Stimulated activated CD8-positive, alpha-beta memory T cell treated with anti-CD3 and anti-CD28 coated beads, Interleukin-7, amount 100 ng/mL, for 48 hours (primary cell): ENCODE measurements around the gene CD34.

ENCODE experiments used
- DNase-seq, 2 donors: peaks; one replicate each; pipeline ENCODE4 v3.0.0-alpha.2; 2020; ENCODE audit warnings: low read depth in 1 of 2; ENCODE audit errors: extremely low read depth in 1 of 2

The CD34 gene

GRCh38 chr1:207901041-207901653 lies 9.8 kb downstream of the CD34 start:
- no peak for DNase-seq

GRCh38 chr1:207898836-207899235 lies 12.1 kb downstream of the CD34 start:
- DNase-seq, result no peak

GRCh38 chr1:207898260-207898659 lies 12.7 kb downstream of the CD34 start:
- no peak for DNase-seq

GRCh38 chr1:207897188-207897587 lies 13.7 kb downstream of the CD34 start:
- no peak for DNase-seq

- DNase-seq, result no peak
Observed at GRCh38 chr1:207896547-207896946, 14.4 kb downstream of the CD34 start.

- no peak for DNase-seq
Observed at GRCh38 chr1:207894704-207895103, 16.2 kb downstream of the CD34 start.

- DNase-seq, result no peak
Observed at GRCh38 chr1:207893737-207894582, 17.0 kb downstream of the CD34 start.

GRCh38 chr1:207892764-207893163 lies 18.2 kb downstream of the CD34 start:
- DNase-seq, result no peak

DNA sequence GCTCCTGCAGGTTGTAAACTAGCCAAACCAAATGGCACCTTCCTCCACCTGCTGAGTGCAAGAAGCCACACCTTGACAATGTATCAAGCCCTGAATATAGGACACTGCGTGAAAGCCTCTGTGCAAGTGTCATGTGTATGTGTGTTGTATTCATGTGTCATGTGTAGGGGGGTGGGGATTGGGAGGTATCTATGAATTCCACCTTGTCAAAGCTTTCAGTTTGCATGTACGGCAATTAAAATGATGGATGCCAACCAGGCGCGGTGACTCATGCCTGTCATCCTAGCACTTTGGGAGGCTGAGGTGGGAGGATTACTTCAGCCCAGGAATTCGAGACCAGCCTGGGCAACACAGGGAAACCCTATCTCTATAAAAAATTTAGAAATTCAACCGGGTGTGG lies 19.8 kb downstream of the CD34 start:
- no peak for DNase-seq

DNA sequence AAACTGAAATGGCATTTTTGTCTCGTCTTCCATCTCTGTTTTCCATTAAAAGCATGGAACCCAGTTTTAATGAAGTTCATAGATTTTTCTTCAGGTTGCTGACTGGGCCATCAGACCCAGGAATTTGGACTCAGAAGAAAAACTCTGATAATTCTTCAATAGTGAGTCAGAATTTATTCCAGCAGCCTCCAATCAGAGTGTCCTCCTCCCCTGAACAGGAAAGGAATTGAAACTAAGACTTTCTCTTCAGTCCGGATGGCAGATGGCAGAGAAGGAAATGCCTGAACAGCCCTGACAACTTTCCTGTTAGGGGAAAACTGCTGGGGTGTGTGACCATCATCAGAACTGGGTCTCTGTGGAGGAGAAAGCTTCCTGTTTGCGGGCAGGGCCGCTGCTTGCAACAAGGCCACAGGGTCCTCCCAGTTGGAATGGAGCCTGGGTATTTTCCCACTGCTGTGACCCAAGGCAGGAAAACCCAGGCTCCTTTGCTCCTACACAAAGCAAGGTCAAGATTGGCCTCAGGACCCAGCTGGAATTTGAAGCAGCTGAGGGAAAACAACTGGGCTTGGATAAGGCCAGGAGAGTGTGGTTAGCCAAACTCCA lies 20.7 kb downstream of the CD34 start:
- DNase-seq, result no peak

- DNase-seq, result no peak
Observed at GRCh38 chr1:207888652-207889051, 22.3 kb downstream of the CD34 start.

GRCh38 chr1:207887542-207888201 lies 23.3 kb downstream of the CD34 start:
- no peak for DNase-seq

DNA sequence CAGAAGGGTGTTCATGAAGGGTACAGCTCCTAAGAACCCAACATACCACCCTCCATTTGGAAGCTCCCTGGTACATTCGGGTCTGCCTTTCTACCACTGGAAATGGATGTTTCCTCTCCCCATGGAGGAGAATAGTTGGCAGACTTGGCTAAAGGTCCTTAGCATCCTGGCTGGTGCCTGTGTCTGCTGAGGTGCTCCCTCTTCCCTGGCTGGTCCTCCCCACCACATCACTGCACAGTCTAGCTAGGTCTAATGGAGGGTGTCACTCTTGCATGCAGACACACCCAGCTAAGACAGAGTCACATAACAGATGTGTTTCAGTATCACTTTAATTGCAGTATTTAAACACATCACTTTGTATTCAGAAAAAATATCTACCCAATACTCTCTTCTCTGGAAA lies 24.7 kb downstream of the CD34 start:
- no peak for DNase-seq

GRCh38 chr1:207885129-207886032 lies 25.5 kb downstream of the CD34 start:
- DNase-seq, result peak in 1 of 2 donors; percentile 51

GRCh38 chr1:207884266-207885029 lies 26.5 kb downstream of the CD34 start:
- no peak for DNase-seq

GRCh38 chr1:207883660-207884250 lies 27.2 kb downstream of the CD34 start:
- DNase-seq, result no peak

DNA sequence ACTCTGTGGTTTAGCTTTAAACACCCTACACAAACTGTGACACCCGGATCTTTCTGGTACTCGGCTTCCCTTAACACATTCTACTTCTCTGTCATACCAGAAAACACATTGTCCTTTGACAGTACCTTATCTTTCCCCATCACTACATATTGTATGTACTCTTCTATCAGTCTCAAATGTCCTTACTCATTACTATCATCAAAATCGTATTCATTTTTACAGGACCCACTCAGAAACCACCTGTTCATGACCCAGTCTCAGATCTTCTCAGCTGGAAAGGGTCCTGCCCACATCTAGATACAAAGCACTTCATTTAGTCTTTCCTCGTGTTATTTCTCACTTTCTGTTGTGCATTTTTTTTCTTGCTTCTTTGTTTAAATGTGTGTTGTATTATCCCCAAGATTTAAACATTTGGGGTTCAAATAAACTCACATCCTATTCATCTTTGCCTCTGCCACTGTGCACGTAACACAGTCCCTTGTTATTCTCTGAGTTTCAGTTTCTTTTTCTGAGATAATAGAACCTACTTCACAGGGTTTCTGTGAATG lies 27.7 kb downstream of the CD34 start:
- DNase-seq, result no peak

- no peak for DNase-seq
Observed at GRCh38 chr1:207882692-207883091, 28.2 kb downstream of the CD34 start.

- no peak for DNase-seq
Observed at GRCh38 chr1:207878939-207879338, 32.0 kb downstream of the CD34 start.
